Tibial artery (tissue), 4 donors: ENCODE measurements around the gene ARHGEF7.

Experiments used
- DNase-seq, 2 donors: peaks; one replicate each; pipeline ENCODE4 v3.0.0-alpha.2; 2019
- H3K27ac ChIP-seq, 2 donors: fragments of 200-600 bp; sonication (generic) in 1 of 2; 1 replicate in 1 of 2; 2 replicates in 1 of 2; pipeline ENCODE4 v1.5.1; 2018 to 2019; ENCODE audit warnings: mild to moderate bottlenecking in 1 of 2
- H3K27me3 ChIP-seq, 2 donors: fragments of 200-600 bp; sonication (generic) in 1 of 2; one replicate each; pipeline versions ENCODE4 v1.5.1 to v1.6.0; 2016 to 2019
- H3K36me3 ChIP-seq, 3 donors: fragments of 200-600 bp; sonication (generic) in 2 of 3; one replicate each; pipeline ENCODE4 v1.5.1; 2016 to 2019; ENCODE audit warnings: mild to moderate bottlenecking in 2 of 3
- H3K4me1 ChIP-seq, 4 donors: fragments of 200-600 bp; sonication (generic) in 2 of 4; 1 replicate in 3 of 4; 2 replicates in 1 of 4; pipeline ENCODE4 v1.5.1; 2016 to 2019
- H3K4me3 ChIP-seq, 2 donors: fragments of 200-600 bp; sonication (generic) in 1 of 2; 1 replicate in 1 of 2; 2 replicates in 1 of 2; pipeline ENCODE4 v1.5.1; 2018 to 2019; ENCODE audit warnings: mild to moderate bottlenecking in 2 of 2
- H3K9me3 ChIP-seq, 3 donors: fragments of 200-600 bp; sonication (generic) in 1 of 3; one replicate each; pipeline ENCODE4 v1.5.1; 2016 to 2019
- CTCF ChIP-seq, 2 experiments: fragments of 200-600 bp in 1 of 2; fragments of 450-650 bp in 1 of 2; IDR thresholded peaks; one replicate each; pipeline ENCODE4 v1.5.1; 2017 to 2019; ENCODE audit warnings: antibody characterized with exemption in 2 of 2, mild to moderate bottlenecking in 1 of 2, moderate library complexity in 1 of 2
- intact Hi-C: fragments of 100-400 bp; cut with DNase I; formaldehyde crosslinking; loops from one replicate; pipeline ENCODE4 v1.15.0; 2023; ENCODE audit warnings: low total_unique reads

The ARHGEF7 gene

GRCh38 chr13:111139452-111139851 lies 24.3 kb downstream of the ARHGEF7 start:
- Histone ChIP-seq H3K9me3 (no peaks in the 10 kb centered on the region), H3K27ac (no peak overlapping the region), H3K4me3 (no peak overlapping the region), H3K4me1 (peaks cover 0 to 25% (median 10%) of the 10 kb centered on the region in 4 donors), H3K27me3 (no peaks in the 10 kb centered on the region), H3K36me3 (no peaks in the 10 kb centered on the region)
- no peak for TF ChIP-seq CTCF (IDR thresholded peaks at IDR 0.05)
- DNase-seq: no peak
- intact Hi-C loops: loop anchor here (5.0 kb wide), 1 partner anchor 1097 kb away; no protein-coding TSS in a partner anchor

GRCh38 chr13:111139873-111140561 lies 24.9 kb downstream of the ARHGEF7 start:
- Histone ChIP-seq H3K27ac (no peak overlapping the region), H3K9me3 (no peaks in the 10 kb centered on the region), H3K27me3 (no peaks in the 10 kb centered on the region), H3K4me3 (no peak overlapping the region), H3K36me3 (no peaks in the 10 kb centered on the region), H3K4me1 (peaks cover 0 to 31% (median 11%) of the 10 kb centered on the region in 4 donors)
- intact Hi-C loops: loop anchor here (5.0 kb wide), 1 partner anchor 1098 kb away; no protein-coding TSS in a partner anchor
- DNase-seq: no peak
- TF ChIP-seq CTCF (IDR thresholded peaks at IDR 0.05): no peak

GRCh38 chr13:111140562-111141105 lies 25.5 kb downstream of the ARHGEF7 start:
- Histone ChIP-seq H3K36me3 (no peaks in the 10 kb centered on the region), H3K27me3 (no peaks in the 10 kb centered on the region), H3K4me1 (peaks cover 0 to 37% (median 11%) of the 10 kb centered on the region in 4 donors), H3K4me3 (no peak overlapping the region), H3K27ac (no peak overlapping the region), H3K9me3 (no peaks in the 10 kb centered on the region)
- DNase-seq: no peak
- TF ChIP-seq CTCF (IDR thresholded peaks at IDR 0.05): no peak
- intact Hi-C loops: no loop called here

GRCh38 chr13:111142472-111142871 lies 27.4 kb downstream of the ARHGEF7 start:
- no peak overlapping the region for H3K4me3 ChIP-seq
- no peaks in the 10 kb centered on the region for H3K27me3 ChIP-seq
- peak overlapping the region; percentile 64 to 72 for H3K27ac ChIP-seq
- no peak for TF ChIP-seq CTCF (IDR thresholded peaks at IDR 0.05)
- DNase-seq: no peak
- intact Hi-C loops: no loop called here
- no peaks in the 10 kb centered on the region for H3K9me3 ChIP-seq
- H3K36me3 ChIP-seq: no peaks in the 10 kb centered on the region
- H3K4me1 ChIP-seq: peaks cover 0 to 56% (median 15%) of the 10 kb centered on the region in 4 donors

- no peak for DNase-seq
- peaks cover 0 to 66% (median 15%) of the 10 kb centered on the region in 4 donors for H3K4me1 ChIP-seq
- no peak for TF ChIP-seq CTCF (IDR thresholded peaks at IDR 0.05)
- intact Hi-C loops: no loop called here
- no peaks in the 10 kb centered on the region for H3K36me3 ChIP-seq
- H3K9me3 ChIP-seq: no peaks in the 10 kb centered on the region
- H3K4me3 ChIP-seq: no peak overlapping the region
- no peaks in the 10 kb centered on the region for H3K27me3 ChIP-seq
- H3K27ac ChIP-seq: peak overlapping the region; percentile 64 to 72
These were observed 28.9 kb downstream of the ARHGEF7 start for GRCh38 chr13:111143865-111144540.
